GM18517 (cell line): ENCODE results near the gene CDH23.

Experiments
- ATAC-seq: cut with Tn5 transposase; IDR thresholded peaks from one replicate; pipeline ENCODE4 v1.9.1; 2021; ENCODE audit warnings: mild to moderate bottlenecking, moderate library complexity; ENCODE audit not compliant: unreplicated experiment

CDH23 gene

DNA sequence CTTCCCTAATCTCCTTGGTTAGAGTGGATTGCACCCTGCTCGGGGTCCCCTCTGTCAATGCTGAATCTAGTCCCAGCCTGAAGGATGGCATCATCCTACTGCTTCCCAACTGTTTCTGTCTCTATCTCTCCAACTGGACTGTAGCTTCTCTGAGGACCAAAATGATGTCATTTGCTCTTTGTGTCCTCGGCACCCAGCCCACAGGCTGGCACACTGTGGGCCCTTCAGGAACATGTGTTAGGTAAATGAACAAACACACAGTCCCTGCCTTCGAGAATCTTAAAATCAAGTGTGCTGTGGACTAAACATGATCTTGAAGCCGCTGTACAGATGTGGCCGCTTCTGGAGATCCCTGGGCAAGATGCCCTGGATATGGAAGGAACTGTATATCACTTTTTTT, 5.0 kb upstream of the CDH23 start:
- ATAC-seq: no peak

GRCh38 chr10:71392292-71392691, 4.4 kb upstream of the CDH23 start:
- no peak for ATAC-seq

- ATAC-seq: no peak
Measured at GRCh38 chr10:71392791-71393781, 3.6 kb upstream of the CDH23 start.

- no peak for ATAC-seq
Measured at GRCh38 chr10:71393841-71394475, 2.8 kb upstream of the CDH23 start.

GRCh38 chr10:71394926-71395562, 1.7 kb upstream of the CDH23 start:
- ATAC-seq: no peak

DNA sequence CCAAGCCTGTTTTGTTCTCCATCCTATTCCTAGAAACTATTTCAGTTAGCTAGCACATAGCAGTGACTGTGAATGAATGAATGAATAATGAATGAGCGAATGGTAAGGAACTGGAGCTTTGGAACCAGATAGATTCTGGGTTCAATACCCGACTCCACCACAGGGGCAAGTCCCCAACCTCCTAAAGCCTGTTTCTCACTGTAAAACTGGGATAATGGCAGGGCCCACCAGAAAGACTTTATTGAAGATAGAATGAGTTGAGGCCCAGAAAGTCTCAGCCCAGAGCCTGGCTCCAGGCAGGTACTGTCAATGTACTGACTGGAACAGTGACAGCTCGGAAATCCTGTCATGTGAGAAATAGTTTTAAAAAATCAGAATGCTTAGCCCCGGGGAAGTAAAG, 1.1 kb upstream of the CDH23 start:
- ATAC-seq: no peak

DNA sequence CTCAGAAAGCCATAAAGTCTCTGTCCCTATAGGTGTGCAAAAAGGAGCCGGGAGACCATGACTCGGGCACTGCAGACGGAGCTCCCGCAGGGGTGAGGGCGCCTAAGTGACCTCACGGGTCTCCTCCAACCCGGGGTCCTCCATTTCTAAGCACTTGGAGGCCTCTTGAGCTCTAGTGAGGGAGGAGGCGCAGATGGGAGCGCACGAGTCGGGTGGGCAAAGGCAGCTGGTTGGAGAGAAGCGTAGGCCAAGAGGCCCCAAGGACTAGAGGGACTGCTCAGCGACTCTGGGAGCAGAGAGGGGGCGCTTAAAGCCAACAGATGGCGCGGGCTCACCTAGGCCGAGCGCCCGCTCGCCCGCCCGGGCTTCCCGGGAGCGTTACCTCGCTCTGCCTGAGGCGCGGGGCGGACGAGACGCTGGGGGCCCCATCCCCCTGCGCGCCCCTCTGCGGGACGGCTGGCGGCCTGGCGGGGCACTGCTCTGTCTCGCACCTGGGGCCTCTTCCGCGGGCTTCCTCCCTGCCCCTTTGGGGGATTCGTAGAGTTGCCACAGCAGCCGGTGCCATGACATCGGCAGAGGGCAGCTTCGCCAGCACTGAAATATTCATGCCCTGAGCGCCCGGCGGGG, 523 bp upstream of the CDH23 start:
- ATAC-seq: no peak

DNA sequence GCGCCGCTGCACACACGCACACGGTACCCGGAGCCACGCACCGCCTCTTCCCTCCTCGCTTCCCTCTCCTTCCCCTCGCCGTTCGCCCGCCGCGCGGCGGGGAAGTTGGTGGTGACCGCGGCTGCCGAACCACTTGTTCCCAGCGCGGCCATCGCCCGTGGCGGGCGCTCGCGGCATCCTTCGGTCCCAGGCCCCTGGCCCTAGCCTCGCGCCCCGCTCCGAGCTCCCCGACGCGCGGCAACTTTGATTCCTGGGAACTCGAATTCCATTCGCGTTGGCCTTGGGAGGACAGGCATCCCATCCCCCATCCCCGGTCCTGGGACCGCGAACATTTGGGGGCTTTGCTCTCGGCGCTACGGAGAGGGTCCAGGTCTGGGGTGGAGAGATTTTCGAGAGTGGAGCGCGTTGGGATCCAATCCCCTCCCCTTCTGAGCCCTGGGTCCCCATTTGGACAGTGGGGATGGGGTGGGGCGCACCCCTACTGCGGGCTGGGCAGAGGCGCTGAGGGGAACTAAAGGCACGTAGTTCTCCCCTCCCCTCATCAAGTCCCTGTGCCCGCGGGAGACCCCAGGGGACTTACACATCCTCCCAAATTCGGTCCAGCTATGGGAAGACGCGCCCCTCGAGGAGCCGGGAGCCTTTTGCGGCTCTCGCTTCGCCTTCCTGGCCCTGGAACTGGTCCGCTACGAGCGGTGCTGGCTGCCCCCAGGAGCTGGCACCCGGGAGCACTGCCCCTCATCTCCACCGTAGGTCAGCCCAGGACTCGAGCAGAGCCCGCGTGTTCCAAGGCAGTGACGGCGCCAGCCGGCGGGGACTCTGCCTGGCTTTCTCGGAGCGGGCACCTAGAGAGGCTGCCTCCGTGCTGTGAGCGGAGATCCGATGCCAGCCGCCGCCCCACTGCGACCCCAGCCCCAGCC, 834 bp downstream of the CDH23 start:
- ATAC-seq: no peak

GRCh38 chr10:71398976-71399375, 2.3 kb downstream of the CDH23 start:
- no peak for ATAC-seq

DNA sequence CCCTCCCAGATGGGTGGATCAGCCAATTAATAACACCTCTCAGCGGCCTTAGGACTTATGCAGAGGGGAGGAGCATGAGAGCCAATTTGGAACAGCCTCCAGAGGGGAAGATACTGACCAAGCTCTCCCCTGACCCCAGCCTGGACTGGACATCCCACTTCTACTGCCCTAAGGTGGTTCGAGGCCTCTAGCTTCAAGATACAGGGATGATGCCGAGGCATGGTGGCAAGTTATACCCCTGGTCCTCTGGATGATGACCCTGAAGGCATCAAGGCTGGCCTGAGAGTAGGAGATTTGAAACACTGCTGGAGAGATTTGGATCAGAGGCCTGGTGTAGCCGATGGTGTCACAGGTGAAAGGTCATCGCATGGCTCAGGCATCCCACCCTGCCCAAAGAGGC, 3.2 kb downstream of the CDH23 start:
- no peak for ATAC-seq

GRCh38 chr10:71401056-71401455, 4.3 kb downstream of the CDH23 start:
- ATAC-seq: no peak

GRCh38 chr10:71402005-71402404, 5.3 kb downstream of the CDH23 start:
- ATAC-seq: no peak

DNA sequence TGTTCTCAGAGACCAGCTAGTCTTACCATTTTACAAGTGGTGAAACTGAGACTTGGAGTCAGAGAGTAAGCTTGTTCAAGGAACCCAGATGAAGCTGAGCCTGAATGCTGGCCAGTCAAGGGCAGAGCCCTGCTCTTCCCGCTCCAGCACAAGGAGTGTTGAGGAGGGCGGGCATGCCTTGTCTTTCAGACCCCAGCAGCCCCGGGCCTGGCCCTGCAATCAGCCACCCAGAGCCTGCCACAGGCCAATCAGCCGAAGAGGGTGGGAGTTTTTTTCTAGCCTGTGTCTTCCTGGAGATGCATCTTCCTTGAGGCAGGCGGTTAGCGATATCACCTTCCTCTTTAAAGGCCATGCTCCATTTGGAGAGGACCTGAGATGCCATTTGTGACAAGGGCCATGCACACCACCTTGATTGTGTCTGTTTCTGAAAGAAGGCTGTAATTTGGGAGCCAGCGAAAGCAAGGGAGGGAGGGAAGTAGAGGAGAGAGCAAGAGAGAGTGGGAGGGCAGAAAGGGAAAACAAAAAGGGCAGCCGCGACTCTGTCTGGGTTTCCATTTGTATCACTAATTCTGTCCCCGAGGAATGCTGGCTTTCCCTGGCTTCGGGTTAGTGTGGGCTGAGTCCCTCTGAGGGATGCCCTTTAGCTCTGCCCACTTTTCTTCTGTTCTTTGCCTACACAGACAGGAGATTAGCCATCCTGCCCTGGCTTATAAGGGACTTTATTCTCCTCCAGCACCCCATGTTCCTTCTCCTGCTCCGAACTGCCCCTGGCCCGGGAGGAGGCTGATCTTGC, 8.0 kb downstream of the CDH23 start:
- no peak for ATAC-seq

- ATAC-seq: no peak
Measured at GRCh38 chr10:71406878-71407277, 10.2 kb downstream of the CDH23 start.

DNA sequence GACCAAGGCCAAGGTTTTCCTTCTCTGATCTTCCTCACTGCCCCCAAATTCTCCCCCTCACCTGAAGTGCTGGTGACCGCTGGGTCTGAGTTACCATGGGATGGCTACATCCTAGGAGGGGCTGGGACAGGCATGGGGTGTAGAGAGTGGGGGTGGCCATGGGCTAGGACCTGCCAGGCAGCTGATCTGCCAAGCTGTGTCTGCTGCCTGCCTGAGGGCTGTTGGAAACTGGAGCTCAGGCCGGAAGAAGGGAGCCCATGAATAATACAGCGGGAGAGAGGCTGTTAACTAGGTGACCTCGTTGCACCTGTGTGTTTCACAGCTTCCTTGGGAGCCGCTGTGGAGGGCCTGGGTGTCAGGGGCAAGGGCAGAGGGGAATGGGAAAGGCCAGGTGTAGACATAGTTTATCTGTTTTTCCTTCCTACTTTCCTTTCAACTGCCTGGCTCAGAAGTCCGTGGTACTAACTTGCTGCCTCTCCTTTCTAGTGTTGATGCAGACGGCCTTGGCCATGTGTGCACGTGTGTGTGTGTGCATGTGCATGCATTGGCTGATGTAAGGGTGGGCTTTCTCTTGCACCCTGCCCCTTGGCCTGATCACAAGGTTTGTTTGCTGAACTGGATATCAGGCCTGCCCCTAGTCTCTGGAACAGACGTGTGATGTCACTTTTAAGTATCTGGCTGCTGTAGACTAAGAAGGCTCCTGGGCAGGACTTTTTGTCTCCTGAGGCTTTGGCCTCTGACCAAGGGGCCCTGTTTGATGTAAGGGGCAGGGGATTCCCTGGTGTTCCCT, 11.9 kb downstream of the CDH23 start:
- ATAC-seq: no peak

DNA sequence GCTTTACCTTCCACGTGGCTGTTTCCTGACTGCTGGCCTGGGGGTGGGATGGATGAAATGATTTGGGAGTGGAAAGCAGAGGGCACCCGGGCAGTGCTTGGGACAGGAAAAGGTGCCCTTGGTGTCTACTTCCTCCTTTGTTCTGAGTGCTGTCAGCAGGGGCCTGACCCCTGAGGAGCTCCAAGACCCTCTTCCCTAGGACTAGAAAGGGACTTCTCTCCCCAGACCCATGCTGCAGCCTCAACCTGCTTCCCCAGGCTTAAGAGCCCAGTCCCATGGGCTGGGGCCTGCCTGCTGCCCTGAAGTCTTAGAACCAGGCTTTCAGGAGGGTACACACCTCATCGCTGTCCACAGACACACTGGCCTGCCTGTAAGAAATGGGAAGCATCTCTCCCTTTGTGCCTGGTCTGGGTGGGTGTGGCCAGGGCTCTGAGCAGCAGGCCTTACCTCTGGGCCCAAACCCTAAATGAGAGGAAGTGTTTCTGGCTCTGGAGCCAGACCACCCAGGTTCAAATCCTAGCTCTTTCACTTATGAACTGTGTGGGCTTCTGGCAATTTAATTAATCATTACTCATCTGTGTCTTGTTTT, 12.9 kb downstream of the CDH23 start:
- ATAC-seq: no peak

DNA sequence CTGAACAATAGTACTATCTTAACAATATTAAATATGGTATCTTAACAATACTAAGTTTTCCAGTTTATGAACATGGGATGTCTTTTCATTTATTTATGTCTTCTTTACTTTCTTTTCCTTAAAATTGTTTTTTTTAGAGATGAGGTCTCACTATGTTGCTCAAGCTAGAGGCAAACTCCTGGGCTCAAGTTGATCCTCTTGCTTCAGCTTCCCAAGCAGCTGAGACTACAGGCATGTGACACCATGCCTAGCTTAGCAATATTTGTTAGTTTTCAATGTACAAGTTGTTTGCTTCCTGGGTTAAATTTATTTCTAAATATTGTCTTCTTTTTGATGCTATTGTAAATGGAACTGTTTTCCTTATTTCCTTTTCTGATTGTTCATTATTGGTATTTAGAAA, 16.9 kb downstream of the CDH23 start:
- no peak for ATAC-seq

DNA sequence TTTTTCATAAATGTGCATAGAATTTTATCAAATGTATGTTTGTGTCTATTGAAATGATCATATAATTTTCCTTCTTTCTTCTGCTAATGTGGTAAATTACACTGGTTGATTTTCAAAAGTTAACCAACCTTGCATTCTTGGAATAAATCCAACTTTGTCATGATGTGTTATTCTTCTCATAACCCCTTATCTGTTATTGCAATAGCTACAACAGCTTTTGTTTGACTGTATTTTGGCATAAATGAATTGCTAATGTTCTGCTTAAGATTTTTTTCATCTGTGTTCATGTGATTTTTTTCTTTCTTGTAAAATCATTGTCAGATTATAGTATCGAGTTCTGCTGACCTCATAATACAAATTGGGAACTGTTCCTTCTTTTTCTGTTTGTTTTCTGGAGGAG, 17.6 kb downstream of the CDH23 start:
- no peak for ATAC-seq
